Progenitor cell of endocrine pancreas (in vitro differentiated cells): ENCODE measurements around the gene ZFP1. TPM values are rescaled to one million over a fixed set of nuclear protein-coding genes. Genes with fewer than 3 reads are reported as not detected.
"Not testable (repeated sequence)": the region's sequence is repeated elsewhere in the genome, so short reads cannot be mapped to it uniquely, and the experiment has no call there.

Experiments
- DNase-seq: peaks from one replicate; pipeline ENCODE4 v3.0.0; 2021; ENCODE audit warnings: low spot score; ENCODE audit not compliant: unreplicated experiment
- H3K27ac Mint-ChIP-seq: 2 replicates; pipeline ENCODE4 v1.8.0; 2021; ENCODE audit warnings: mild to moderate bottlenecking, moderate library complexity, mixed read lengths
- H3K27me3 Mint-ChIP-seq: 2 replicates; pipeline ENCODE4 v1.8.0; 2021; ENCODE audit warnings: mixed read lengths
- H3K36me3 Mint-ChIP-seq: 2 replicates; pipeline ENCODE4 v1.8.0; 2022; ENCODE audit warnings: mixed read lengths; ENCODE audit not compliant: insufficient read depth
- H3K4me1 Mint-ChIP-seq: 2 replicates; pipeline ENCODE4 v1.8.0; 2021; ENCODE audit warnings: low read depth, mixed read lengths
- H3K4me3 Mint-ChIP-seq: 2 replicates; pipeline ENCODE4 v1.8.0; 2021; ENCODE audit warnings: low read depth, mild to moderate bottlenecking, moderate library complexity, mixed read lengths
- H3K9me3 Mint-ChIP-seq: 2 replicates; pipeline ENCODE4 v1.8.0; 2021; ENCODE audit warnings: low read depth, mixed read lengths
- CTCF ChIP-seq: fragments of 200-600 bp; sonication (generic); IDR thresholded peaks from one replicate; pipeline ENCODE4 v1.5.0; 2021; ENCODE audit warnings: antibody characterized with exemption, mild to moderate bottlenecking; ENCODE audit not compliant: unreplicated experiment
- total RNA-seq: library from RNA; stranded (reverse); gene quantifications from 2 replicates; pipeline ENCODE4 v1.2.1, GENCODE V29; 2021

The ZFP1 gene
- total RNA-seq, 1 donor from 2014 or later, result 17.5 TPM

- Mint-ChIP-seq H3K27ac (no peak overlapping the region), H3K4me3 (no peak overlapping the region)
- TF ChIP-seq CTCF, result no peak
These were observed 61.6 kb downstream of the ZFP1 start for GRCh38 chr16:75209944-75210343.

GRCh38 chr16:75211286-75211685, 63.0 kb downstream of the ZFP1 start:
- not testable (repeated sequence) for H3K4me3 Mint-ChIP-seq, H3K27me3 Mint-ChIP-seq, H3K27ac Mint-ChIP-seq, H3K36me3 Mint-ChIP-seq, H3K9me3 Mint-ChIP-seq, H3K4me1 Mint-ChIP-seq, DNase-seq

More at GRCh38 chr16:75209944-75210343, 61.6 kb downstream of the ZFP1 start:
- Mint-ChIP-seq H3K36me3 (no peaks in the 10 kb centered on the region), H3K4me1 (no peaks in the 10 kb centered on the region), H3K9me3 (no peaks in the 10 kb centered on the region), H3K27me3 (no peaks in the 10 kb centered on the region)
- DNase-seq, result no peak

- TF ChIP-seq CTCF, result no peak
- no peak for DNase-seq
- Mint-ChIP-seq H3K4me1 (no peaks in the 10 kb centered on the region), H3K27ac (no peak overlapping the region), H3K27me3 (no peaks in the 10 kb centered on the region), H3K36me3 (no peaks in the 10 kb centered on the region), H3K4me3 (no peak overlapping the region), H3K9me3 (no peaks in the 10 kb centered on the region)
These were observed 67.8 kb downstream of the ZFP1 start for GRCh38 chr16:75216127-75216526.

- TF ChIP-seq CTCF, result no peak
- no peak for DNase-seq
- no peaks in the 10 kb centered on the region for H3K4me1 Mint-ChIP-seq
- H3K27me3 Mint-ChIP-seq, result no peaks in the 10 kb centered on the region
- H3K4me3 Mint-ChIP-seq, result no peak overlapping the region
- no peaks in the 10 kb centered on the region for H3K36me3 Mint-ChIP-seq
- no peak overlapping the region for H3K27ac Mint-ChIP-seq
- no peaks in the 10 kb centered on the region for H3K9me3 Mint-ChIP-seq
These were observed 68.3 kb downstream of the ZFP1 start for GRCh38 chr16:75216576-75216975.

- DNase-seq, result no peak
- no peak overlapping the region for H3K27ac Mint-ChIP-seq
- no peaks in the 10 kb centered on the region for H3K36me3 Mint-ChIP-seq
- H3K4me3 Mint-ChIP-seq, result no peak overlapping the region
- H3K4me1 Mint-ChIP-seq, result no peaks in the 10 kb centered on the region
- no peaks in the 10 kb centered on the region for H3K9me3 Mint-ChIP-seq
- TF ChIP-seq CTCF, result no peak
- no peaks in the 10 kb centered on the region for H3K27me3 Mint-ChIP-seq
These were observed 69.1 kb downstream of the ZFP1 start for GRCh38 chr16:75217389-75217851.

GRCh38 chr16:75218256-75219076, 70.1 kb downstream of the ZFP1 start, which contains the start of gene CTRB1:
Gene CTRB1, plus strand, starts transcription at chr16:75218988. Its CDS starts 20 bp downstream, at chr16:75219008.
- no peaks in the 10 kb centered on the region for H3K36me3 Mint-ChIP-seq
- DNase-seq, result no peak
- peak within 1 kb of the TSS; percentile 45 for H3K27ac Mint-ChIP-seq
- no peaks in the 10 kb centered on the region for H3K4me1 Mint-ChIP-seq
- TF ChIP-seq CTCF, result no peak
- no peak within 1 kb of the TSS for H3K4me3 Mint-ChIP-seq
- no peaks in the 10 kb centered on the region for H3K9me3 Mint-ChIP-seq
- H3K27me3 Mint-ChIP-seq, result no peaks in the 10 kb centered on the region
